IMR-90 (cell line): ENCODE data around the gene EBF3. TPM values are rescaled to one million over a fixed set of nuclear protein-coding genes. Genes with fewer than 3 reads are reported as not detected.

Experiments used
- ATAC-seq: fragments of 200-7000 bp; cut with Tn5 transposase; 2 replicates; pipeline ENCODE4 v1.9.1; 2020; ENCODE audit warnings: low read depth, mild to moderate bottlenecking, moderate library complexity
- BruUV-seq: library from RNA; stranded (reverse); fragments of 400-500 nt; replicated peaks from 2 replicates; lab custom pipeline; 2021; lab: Mats Ljungman, UMichigan
- CTCF ChIA-PET: fragments of 300-600 bp; formaldehyde crosslinking; extraction: SDS; loops from one replicate; lab custom pipeline; 2021; ENCODE audit warnings: antibody characterized with exemption; lab: Yijun Ruan, JAX
- POLR2A ChIA-PET: fragments of 300-600 bp; sonication (Branson Sonifier 250); formaldehyde crosslinking; loops from one replicate; lab custom pipeline; 2022; ENCODE audit warnings: antibody characterized with exemption; ENCODE audit not compliant: unreplicated experiment; lab: Charles Lee
- DNase-seq: peaks from one replicate; pipeline ENCODE4 v3.0.0; 2013
- H2AFZ ChIP-seq: replicated peaks from 2 replicates; pipeline ENCODE3; 2013; ENCODE audit warnings: low read length, mild to moderate bottlenecking; ENCODE audit not compliant: poor library complexity
- H2AK5ac ChIP-seq: 2 replicates; pipeline ENCODE4 v1.6.1; 2013; ENCODE audit warnings: low read depth, low read length, inconsistent platforms
- H2AK9ac ChIP-seq: replicated peaks from 2 replicates; pipeline ENCODE3; 2013; ENCODE audit warnings: mild to moderate bottlenecking, low read depth, low read length, moderate library complexity; ENCODE audit not compliant: poor library complexity
- H2BK120ac ChIP-seq: 2 replicates; pipeline ENCODE4 v1.6.1; 2013; ENCODE audit warnings: low read depth, low read length, inconsistent platforms
- H2BK15ac ChIP-seq: 3 replicates; pipeline ENCODE4 v1.6.1; 2013; ENCODE audit warnings: low read depth, low read length, inconsistent platforms
- H2BK20ac ChIP-seq: 2 replicates; pipeline ENCODE4 v1.6.1; 2013; ENCODE audit warnings: low read depth, mild to moderate bottlenecking, inconsistent platforms, low read length, moderate library complexity
- H2BK5ac ChIP-seq: 2 replicates; pipeline ENCODE4 v1.6.1; 2013; ENCODE audit warnings: mild to moderate bottlenecking, low read depth, low read length, inconsistent platforms; ENCODE audit not compliant: poor library complexity, severe bottlenecking
- H3K14ac ChIP-seq: replicated peaks from 2 replicates; pipeline ENCODE4 v1.6.1; 2013; ENCODE audit warnings: low read depth, low read length, inconsistent platforms
- H3K18ac ChIP-seq: 2 replicates; pipeline ENCODE4 v1.6.1; 2013; ENCODE audit warnings: low read depth, low read length, control low read depth
- H3K23ac ChIP-seq: 2 replicates; pipeline ENCODE4 v1.6.1; 2013; ENCODE audit warnings: low read depth, low read length, inconsistent platforms
- H3K27ac ChIP-seq: 2 replicates; pipeline ENCODE4 v1.5.1; 2013; ENCODE audit warnings: mild to moderate bottlenecking, control low read depth, low read length; ENCODE audit not compliant: insufficient read depth
- H3K27me3 ChIP-seq: 2 replicates; pipeline ENCODE4 v1.6.1; 2013; ENCODE audit warnings: low read length; ENCODE audit not compliant: control insufficient read depth, insufficient read depth
- H3K36me3 ChIP-seq: 2 replicates; pipeline ENCODE4 v1.6.1; 2013; ENCODE audit warnings: low read length, mixed read lengths; ENCODE audit not compliant: control insufficient read depth, insufficient read depth
- H3K4ac ChIP-seq: 2 replicates; pipeline ENCODE4 v1.6.1; 2013; ENCODE audit warnings: low read depth, low read length, inconsistent platforms
- H3K4me1 ChIP-seq: 2 replicates; pipeline ENCODE4 v1.6.1; 2013; ENCODE audit warnings: low read length, mixed read lengths; ENCODE audit not compliant: control insufficient read depth, insufficient read depth
- H3K4me2 ChIP-seq: 2 replicates; pipeline ENCODE4 v1.6.1; 2013; ENCODE audit warnings: low read depth, mild to moderate bottlenecking, control low read depth, low read length, moderate library complexity
- H3K4me3 ChIP-seq: 2 replicates; pipeline ENCODE4 v1.5.1; 2013; ENCODE audit warnings: low read depth, mild to moderate bottlenecking, control low read depth, low read length, moderate library complexity; ENCODE audit not compliant: insufficient read depth
- H3K56ac ChIP-seq: 2 replicates; pipeline ENCODE4 v1.6.1; 2013; ENCODE audit warnings: low read length, inconsistent platforms; ENCODE audit not compliant: insufficient read depth; ENCODE audit errors: extremely low read depth
- H3K79me1 ChIP-seq, 2 experiments: 2 replicates each; pipeline ENCODE4 v1.6.1; 2013; ENCODE audit warnings: low read length in 2 of 2, inconsistent platforms in 1 of 2, low read depth in 1 of 2
- H3K9ac ChIP-seq: 2 replicates; pipeline ENCODE4 v1.6.1; 2013; ENCODE audit warnings: low read depth, low read length, control low read depth
- H3K9me1 ChIP-seq: 2 replicates; pipeline ENCODE4 v1.6.1; 2013; ENCODE audit warnings: low read length, inconsistent platforms; ENCODE audit not compliant: insufficient read depth
- H3K9me3 ChIP-seq: 2 replicates; pipeline ENCODE4 v1.6.1; 2013; ENCODE audit warnings: low read length; ENCODE audit not compliant: control insufficient read depth, insufficient read depth
- H4K20me1 ChIP-seq: 2 replicates; pipeline ENCODE4 v1.6.1; 2013; ENCODE audit warnings: low read length, inconsistent platforms; ENCODE audit not compliant: insufficient read depth
- H4K5ac ChIP-seq: 2 replicates; pipeline ENCODE4 v1.6.1; 2013; ENCODE audit warnings: mild to moderate bottlenecking, low read depth, low read length, control low read depth
- H4K8ac ChIP-seq, 2 experiments: 2 replicates each; pipeline ENCODE4 v1.6.1; 2013; ENCODE audit warnings: low read depth in 2 of 2, low read length in 2 of 2, control low read depth in 1 of 2, inconsistent platforms in 1 of 2
- H4K91ac ChIP-seq: 2 replicates; pipeline ENCODE4 v1.6.1; 2013; ENCODE audit warnings: low read depth, low read length, inconsistent platforms; ENCODE audit not compliant: insufficient read depth
- BHLHE40 ChIP-seq: fragments of 150-350 bp; IDR thresholded peaks from 2 replicates; pipeline ENCODE4 v1.6.1; 2016; ENCODE audit warnings: mild to moderate bottlenecking, low read depth, low read length
- CEBPB ChIP-seq: IDR thresholded peaks from 2 replicates; pipeline ENCODE4 v1.6.1; 2012; ENCODE audit warnings: low read depth, low read length, improper control_type of control experiment
- FOS ChIP-seq: fragments of 150-350 bp; IDR thresholded peaks from 2 replicates; pipeline ENCODE4 v1.6.1; 2016; ENCODE audit warnings: low read depth, low read length
- MAZ ChIP-seq: IDR thresholded peaks from 2 replicates; pipeline ENCODE4 v1.6.1; 2012; ENCODE audit warnings: low read depth, mild to moderate bottlenecking, low read length, improper control_type of control experiment, moderate library complexity, borderline replicate concordance
- POLR2A ChIP-seq: IDR thresholded peaks from 2 replicates; pipeline ENCODE4 v1.6.1; 2012; ENCODE audit warnings: mild to moderate bottlenecking, low read depth, low read length
- WGBS, 2 experiments: methylation state at CpG; one replicate each; pipeline versions ENCODE4 v1.1.5 to v1.1.7; 2013; ENCODE audit warnings: missing lambda C conversion rate in 2 of 2; ENCODE audit not compliant: insufficient read length in 1 of 2; ENCODE audit errors: extremely low coverage in 2 of 2; 5-methylcytosine and 5-hydroxymethylcytosine counted together
- dilution Hi-C: fragments of 300-500 bp; cut with HindIII; formaldehyde crosslinking; loops from one replicate; pipeline ENCODE4 v1.14.3; 2018; ENCODE audit warnings: low sequenced_read_pairs; ENCODE audit not compliant: unreplicated experiment
- in situ Hi-C: fragments of 300-500 bp; cut with MboI; formaldehyde crosslinking; loops from 3 replicates; pipeline ENCODE4 v1.14.3; 2019; ENCODE audit warnings: low sequenced_read_pairs, inconsistent platforms, mixed read lengths
- intact Hi-C: fragments of 100-400 bp; cut with micrococcal nuclease; formaldehyde crosslinking; loops from 2 replicates; pipeline ENCODE4 v1.10.0; 2022
- polyA plus RNA-seq, 3 experiments: library from polyadenylated mRNA; depleted of rRNA; stranded (reverse); fragments of >200 nt; gene quantifications; 2 replicates each; pipeline ENCODE4 v1.2.3, GENCODE V29; 2012; ENCODE audit warnings: low replicate concordance in 1 of 3
- total RNA-seq: library from RNA; depleted of rRNA; stranded (reverse); fragments of >200 nt; gene quantifications from 2 replicates; pipeline ENCODE4 v1.2.3, GENCODE V29; 2012
- TF ChIP-seq, protein P1 (sequence below): fragments of 150-350 bp; IDR thresholded peaks from 2 replicates; pipeline ENCODE4 v1.6.1; 2016; ENCODE audit warnings: low read depth, mild to moderate bottlenecking, low read length, moderate library complexity, borderline replicate concordance
- TF ChIP-seq, protein P2 (sequence below): fragments of 150-350 bp; IDR thresholded peaks from 2 replicates; pipeline ENCODE4 v1.6.1; 2017; ENCODE audit warnings: mild to moderate bottlenecking, antibody characterized with exemption, low read length, low read depth

The EBF3 gene
- total and polyA plus RNA-seq, 2 of the 4 experiments (the other 2 are of a cell fraction), result 0.36 to 0.70 TPM

DNA sequence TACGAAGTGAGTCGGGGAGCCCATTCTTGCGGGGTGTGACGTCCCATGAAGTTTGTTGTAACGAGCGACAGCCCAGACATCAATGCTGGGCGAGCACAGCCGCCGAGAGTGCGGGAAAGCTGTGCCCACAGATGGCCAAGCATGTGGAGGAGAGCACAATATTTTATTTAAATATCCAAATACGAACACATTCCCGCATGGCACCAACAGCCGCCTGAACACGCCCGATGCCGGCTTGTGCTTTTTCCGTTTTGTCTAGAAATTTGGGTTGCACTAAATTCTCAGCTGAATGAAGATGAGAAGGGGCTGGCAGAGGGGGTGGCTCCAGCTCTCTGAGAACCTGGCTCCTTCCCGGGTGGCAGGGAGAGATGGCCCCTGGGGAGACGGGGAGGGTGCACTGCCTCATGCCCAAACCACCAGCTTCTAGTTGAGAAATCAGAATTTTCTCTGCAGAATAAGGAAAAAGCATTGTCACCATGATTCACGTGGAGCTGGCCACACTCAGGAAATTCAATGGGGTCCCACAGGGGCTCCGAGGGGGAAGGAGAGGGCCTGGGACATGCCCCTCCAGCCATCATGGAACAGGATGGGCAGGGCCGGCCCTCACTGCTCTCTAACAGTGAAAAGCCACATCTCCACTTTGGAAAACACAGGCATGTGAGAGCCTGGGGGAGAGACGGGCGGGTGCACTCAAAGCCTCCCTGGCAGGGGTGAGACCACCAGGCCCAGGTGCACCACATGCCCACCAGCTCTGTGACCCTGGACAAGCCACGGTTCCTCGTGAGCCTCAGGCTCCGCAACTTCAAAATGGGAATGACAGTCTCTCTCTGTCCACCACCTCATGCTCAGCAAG lies 48.3 kb downstream of the EBF3 start:
- CTCF ChIA-PET, result no interaction called here

More for the DNA sequence above, 48.3 kb downstream of the EBF3 start:
- H3K9ac ChIP-seq, result no peak overlapping the region
- H3K9me3 ChIP-seq, result peaks cover 9% of the 10 kb centered on the region; the same call in 1 of the 2 replicates
- DNase-seq (no peak), ATAC-seq (no peak)
- H2BK120ac ChIP-seq, result no peak overlapping the region
- H3K18ac ChIP-seq, result no peak overlapping the region
- no peak overlapping the region for H2BK5ac ChIP-seq
- no peaks in the 10 kb centered on the region for H3K79me1 ChIP-seq
- dilution Hi-C loops, result no loop called here
- no peak overlapping the region for H3K4me2 ChIP-seq
- no peaks in the 10 kb centered on the region for H4K20me1 ChIP-seq
- no peak overlapping the region for H2AK5ac ChIP-seq
- H3K4ac ChIP-seq, result no peak overlapping the region
- 70% methylated on average over 5 of the region's 27 CpGs; no CpG with 5 or more reads in 1 of the 2 experiments for WGBS, 2 experiments
- no peaks in the 10 kb centered on the region for H3K4me1 ChIP-seq
- TF ChIP-seq, protein P1, sequence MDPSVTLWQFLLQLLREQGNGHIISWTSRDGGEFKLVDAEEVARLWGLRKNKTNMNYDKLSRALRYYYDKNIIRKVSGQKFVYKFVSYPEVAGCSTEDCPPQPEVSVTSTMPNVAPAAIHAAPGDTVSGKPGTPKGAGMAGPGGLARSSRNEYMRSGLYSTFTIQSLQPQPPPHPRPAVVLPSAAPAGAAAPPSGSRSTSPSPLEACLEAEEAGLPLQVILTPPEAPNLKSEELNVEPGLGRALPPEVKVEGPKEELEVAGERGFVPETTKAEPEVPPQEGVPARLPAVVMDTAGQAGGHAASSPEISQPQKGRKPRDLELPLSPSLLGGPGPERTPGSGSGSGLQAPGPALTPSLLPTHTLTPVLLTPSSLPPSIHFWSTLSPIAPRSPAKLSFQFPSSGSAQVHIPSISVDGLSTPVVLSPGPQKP, result no peak
- TF ChIP-seq FOS (no peak), BHLHE40 (no peak), CEBPB (no peak), POLR2A (no peak), MAZ (no peak)
- TF ChIP-seq, protein P2, sequence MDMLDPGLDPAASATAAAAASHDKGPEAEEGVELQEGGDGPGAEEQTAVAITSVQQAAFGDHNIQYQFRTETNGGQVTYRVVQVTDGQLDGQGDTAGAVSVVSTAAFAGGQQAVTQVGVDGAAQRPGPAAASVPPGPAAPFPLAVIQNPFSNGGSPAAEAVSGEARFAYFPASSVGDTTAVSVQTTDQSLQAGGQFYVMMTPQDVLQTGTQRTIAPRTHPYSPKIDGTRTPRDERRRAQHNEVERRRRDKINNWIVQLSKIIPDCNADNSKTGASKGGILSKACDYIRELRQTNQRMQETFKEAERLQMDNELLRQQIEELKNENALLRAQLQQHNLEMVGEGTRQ, result no peak
- no peak overlapping the region for H3K14ac ChIP-seq
- H4K91ac ChIP-seq, result no peak overlapping the region
- no peak overlapping the region for H2AFZ ChIP-seq
- POLR2A ChIA-PET, result no interaction called here
- BruUV-seq, result no TSS peak
- intact Hi-C loops, result no loop called here
- H3K4me3 ChIP-seq, result no peak overlapping the region
- H3K23ac ChIP-seq, result no peak overlapping the region
- in situ Hi-C loops, result no loop called here
- H4K8ac ChIP-seq, result no peak overlapping the region
- no peak overlapping the region for H2AK9ac ChIP-seq
- H2BK15ac ChIP-seq, result no peak overlapping the region
- H3K36me3 ChIP-seq, result no peaks in the 10 kb centered on the region
- H3K56ac ChIP-seq, result no peak overlapping the region
- no peaks in the 10 kb centered on the region for H3K27me3 ChIP-seq
- no peaks in the 10 kb centered on the region for H3K9me1 ChIP-seq
- H3K27ac ChIP-seq, result no peak overlapping the region
- H4K5ac ChIP-seq, result no peak overlapping the region
- no peak overlapping the region for H2BK20ac ChIP-seq
